ENCODE results near the gene FGFR4.

FGFR4 gene

GRCh38 chr5:177103523-177104253 is 17.0 kb downstream of the FGFR4 start:
- no peak for DNase-seq (ENCODE audit: low spot score)

- DNase-seq (ENCODE audit: low spot score), result no peak
These were observed 19.2 kb downstream of the FGFR4 start for GRCh38 chr5:177105691-177106476.

- DNase-seq (ENCODE audit: low spot score), result no peak
These were observed 20.4 kb downstream of the FGFR4 start for GRCh38 chr5:177107159-177107558.

GRCh38 chr5:177109810-177110209 is 23.1 kb downstream of the FGFR4 start:
- DNase-seq (ENCODE audit: low spot score), result no peak

- DNase-seq (ENCODE audit: low spot score), result peak; percentile 57
These were observed 25.1 kb downstream of the FGFR4 start for GRCh38 chr5:177111720-177112394.

GRCh38 chr5:177112589-177113220 is 26.0 kb downstream of the FGFR4 start:
- no peak for DNase-seq (ENCODE audit: low spot score)

GRCh38 chr5:177113566-177114424 is 27.1 kb downstream of the FGFR4 start:
- DNase-seq (ENCODE audit: low spot score), result peak; percentile 83

GRCh38 chr5:177116631-177117373 is 30.1 kb downstream of the FGFR4 start:
- peak; percentile 86 for DNase-seq (ENCODE audit: low spot score)

GRCh38 chr5:177117441-177118045 is 30.8 kb downstream of the FGFR4 start:
- DNase-seq (ENCODE audit: low spot score), result no peak

GRCh38 chr5:177122566-177122965 is 35.9 kb downstream of the FGFR4 start:
- no peak for DNase-seq (ENCODE audit: low spot score)

- DNase-seq (ENCODE audit: low spot score), result no peak
These were observed 37.2 kb downstream of the FGFR4 start for GRCh38 chr5:177123789-177124485.

GRCh38 chr5:177124486-177124991 is 37.8 kb downstream of the FGFR4 start:
- no peak for DNase-seq (ENCODE audit: low spot score)

GRCh38 chr5:177126771-177127170 is 40.1 kb downstream of the FGFR4 start:
- no peak for DNase-seq (ENCODE audit: low spot score)

GRCh38 chr5:177128551-177128981 is 41.9 kb downstream of the FGFR4 start:
- DNase-seq (ENCODE audit: low spot score), result peak; percentile 58

- DNase-seq (ENCODE audit: low spot score), result no peak
These were observed 43.7 kb downstream of the FGFR4 start for GRCh38 chr5:177130211-177131018.

- no peak for DNase-seq (ENCODE audit: low spot score)
These were observed 44.3 kb downstream of the FGFR4 start for GRCh38 chr5:177131019-177131320.

- no peak for DNase-seq (ENCODE audit: low spot score)
These were observed 44.8 kb downstream of the FGFR4 start for GRCh38 chr5:177131352-177132135.
